ENCODE data around the gene UPK1A. TPM values are rescaled to one million over a fixed set of nuclear protein-coding genes. Genes with fewer than 3 reads are reported as not detected.

UPK1A gene
- total and polyA plus RNA-seq, 2 of the 8 experiments (the other 6 are each of a cell fraction or from before 2014, with no cell fraction given) = 0.56 to 9.9 TPM

DNA sequence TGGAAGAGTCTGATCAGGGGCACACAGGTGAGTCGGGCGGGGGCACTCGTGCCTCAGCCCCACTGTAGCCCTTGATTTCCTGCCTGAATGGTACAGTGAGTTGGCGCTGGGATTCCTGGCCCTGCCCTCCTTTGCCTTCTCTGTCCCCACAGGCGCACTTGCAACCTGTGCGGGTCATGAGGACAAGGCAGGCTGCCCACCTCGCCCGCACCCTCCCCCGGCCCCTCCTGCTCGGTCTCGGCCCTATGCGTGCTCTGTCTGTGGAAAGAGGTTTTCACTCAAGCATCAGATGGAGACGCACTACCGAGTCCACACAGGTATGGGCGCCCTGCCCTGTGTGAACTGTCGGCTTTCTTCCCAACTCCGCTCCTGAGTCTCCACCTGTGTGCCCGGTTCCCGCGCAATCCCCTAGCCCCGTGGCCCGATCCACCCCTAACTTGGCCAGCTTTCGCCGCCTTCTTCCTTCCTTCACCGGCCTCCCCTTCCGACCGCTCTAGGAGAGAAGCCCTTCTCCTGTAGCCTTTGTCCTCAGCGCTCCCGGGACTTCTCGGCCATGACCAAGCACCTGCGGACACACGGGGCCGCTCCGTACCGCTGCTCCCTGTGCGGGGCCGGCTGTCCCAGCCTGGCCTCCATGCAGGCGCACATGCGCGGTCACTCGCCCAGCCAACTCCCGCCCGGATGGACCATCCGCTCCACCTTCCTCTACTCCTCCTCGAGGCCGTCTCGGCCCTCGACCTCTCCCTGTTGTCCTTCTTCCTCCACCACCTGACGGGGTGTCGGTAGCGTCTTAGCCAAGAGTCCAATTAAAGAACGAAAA, 49.9 kb downstream of the UPK1A start (continued):
- TF ChIP-seq, protein P1, sequence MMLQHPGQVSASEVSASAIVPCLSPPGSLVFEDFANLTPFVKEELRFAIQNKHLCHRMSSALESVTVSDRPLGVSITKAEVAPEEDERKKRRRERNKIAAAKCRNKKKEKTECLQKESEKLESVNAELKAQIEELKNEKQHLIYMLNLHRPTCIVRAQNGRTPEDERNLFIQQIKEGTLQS (IDR thresholded peaks at IDR 0.05; ENCODE audit: insufficient read depth, low read depth, low read length) = no peak
- TF ChIP-seq CHD1 (IDR thresholded peaks at IDR 0.05; ENCODE audit: low read depth, low read length) (no peak), SRF (IDR thresholded peaks at IDR 0.05; ENCODE audit: low read depth, low read length) (no peak), TBP (IDR thresholded peaks at IDR 0.05; ENCODE audit: low read depth, low read length) (no peak), EGR1 (IDR thresholded peaks at IDR 0.05; ENCODE audit: borderline replicate concordance, low read depth, low read length) (no peak), JUND (IDR thresholded peaks at IDR 0.05; ENCODE audit: low read length) (no peak), SUZ12 (IDR thresholded peaks at IDR 0.05; ENCODE audit: low read length) (no peak), KDM4A (IDR thresholded peaks at IDR 0.05; ENCODE audit: low read depth, low read length, severe bottlenecking) (peak; percentile 30), KDM1A (IDR thresholded peaks at IDR 0.05; ENCODE audit: borderline replicate concordance, low read length) (no peak), HDAC2 (IDR thresholded peaks at IDR 0.05; ENCODE audit: borderline replicate concordance in 1 of 2, low read depth in 2 of 2, low read length in 2 of 2) (no peak), CBX5 (IDR thresholded peaks at IDR 0.05; ENCODE audit: low read depth, low read length) (no peak), EP300 (IDR thresholded peaks at IDR 0.05; ENCODE audit: borderline replicate concordance in 1 of 2, low read depth in 2 of 2, low read length in 2 of 2) (no peak), BRCA1 (IDR thresholded peaks at IDR 0.05; ENCODE audit: low read depth, low read length) (no peak), SIN3A (conservative IDR thresholded peaks at IDR 0.05 in 1 of 2, IDR thresholded peaks at IDR 0.05 in 1 of 2; ENCODE audit: low read depth in 1 of 2, low read length in 2 of 2) (no peak), HDAC6 (IDR thresholded peaks at IDR 0.05; ENCODE audit: low read depth, low read length) (no peak), RXRA (IDR thresholded peaks at IDR 0.05; ENCODE audit: insufficient read depth, low read depth, low read length) (no peak), MAFK (IDR thresholded peaks at IDR 0.05; ENCODE audit: low read depth, low read length) (no peak), POLR2AphosphoS5 (IDR thresholded peaks at IDR 0.05; ENCODE audit: low read depth, low read length) (peak; percentile 55; the same call in 1 of the 2 replicates), CBX8 (IDR thresholded peaks at IDR 0.05; ENCODE audit: borderline replicate concordance, low read depth, low read length) (no peak), SP4 (IDR thresholded peaks at IDR 0.05; ENCODE audit: low read length) (no peak)
- TF ChIP-seq, protein P2, sequence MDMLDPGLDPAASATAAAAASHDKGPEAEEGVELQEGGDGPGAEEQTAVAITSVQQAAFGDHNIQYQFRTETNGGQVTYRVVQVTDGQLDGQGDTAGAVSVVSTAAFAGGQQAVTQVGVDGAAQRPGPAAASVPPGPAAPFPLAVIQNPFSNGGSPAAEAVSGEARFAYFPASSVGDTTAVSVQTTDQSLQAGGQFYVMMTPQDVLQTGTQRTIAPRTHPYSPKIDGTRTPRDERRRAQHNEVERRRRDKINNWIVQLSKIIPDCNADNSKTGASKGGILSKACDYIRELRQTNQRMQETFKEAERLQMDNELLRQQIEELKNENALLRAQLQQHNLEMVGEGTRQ (IDR thresholded peaks at IDR 0.05; ENCODE audit: low read length) = no peak
- TF ChIP-seq, protein P3, sequence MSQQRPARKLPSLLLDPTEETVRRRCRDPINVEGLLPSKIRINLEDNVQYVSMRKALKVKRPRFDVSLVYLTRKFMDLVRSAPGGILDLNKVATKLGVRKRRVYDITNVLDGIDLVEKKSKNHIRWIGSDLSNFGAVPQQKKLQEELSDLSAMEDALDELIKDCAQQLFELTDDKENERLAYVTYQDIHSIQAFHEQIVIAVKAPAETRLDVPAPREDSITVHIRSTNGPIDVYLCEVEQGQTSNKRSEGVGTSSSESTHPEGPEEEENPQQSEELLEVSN (IDR thresholded peaks at IDR 0.05) = peak; percentile 94

Data from H1 (cell line).